ENCODE measurements around the gene TDRD12.
"Not testable (repeated sequence)": the region's sequence is repeated elsewhere in the genome, so short reads cannot be mapped to it uniquely, and the experiment has no call there.

The TDRD12 gene

DNA sequence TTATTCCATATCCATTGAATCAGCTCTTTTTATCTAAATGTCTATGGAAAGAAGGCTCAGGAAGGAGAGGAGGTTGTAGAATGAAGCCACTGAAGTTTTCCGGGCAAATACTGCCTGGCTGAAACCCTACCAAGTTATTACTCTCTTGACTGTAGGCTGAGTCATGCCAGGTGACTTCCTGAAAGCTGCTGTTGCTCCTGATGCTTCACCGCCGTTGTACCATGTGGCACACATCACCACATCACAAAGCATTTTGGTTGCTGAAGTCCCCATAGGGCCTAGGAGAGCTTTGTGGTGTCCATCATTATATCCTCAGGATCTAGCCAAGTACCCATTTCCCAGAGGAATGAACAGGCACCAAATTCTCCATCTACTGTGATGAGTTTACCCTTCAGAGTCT, 11.1 kb upstream of the TDRD12 start:
- TF ChIP-seq POLR2A (IDR thresholded peaks at IDR 0.05; ENCODE audit: low read length): no peak
- DNase-seq: no peak

DNA sequence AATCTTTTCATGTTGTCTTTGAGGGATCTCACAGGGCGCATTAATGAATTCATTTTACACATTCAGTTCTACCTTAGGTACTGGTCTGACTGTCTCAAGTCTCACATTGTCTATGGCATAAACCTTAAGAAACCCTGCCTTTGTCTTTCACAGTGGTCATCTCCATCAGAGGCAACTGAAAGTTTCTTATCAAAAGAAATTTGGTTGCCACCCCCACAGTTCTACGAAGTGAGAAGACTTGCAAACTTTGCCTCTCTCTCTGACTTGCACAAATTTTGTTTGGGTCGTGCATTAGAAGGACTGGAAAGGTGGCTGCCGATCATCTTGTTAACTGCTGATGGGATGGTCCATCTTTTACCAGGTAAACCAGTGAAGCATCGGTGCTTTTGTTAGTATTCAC, 10.5 kb upstream of the TDRD12 start:
- TF ChIP-seq POLR2A (IDR thresholded peaks at IDR 0.05; ENCODE audit: low read length) (no peak), GATA1 (IDR thresholded peaks at IDR 0.05; ENCODE audit: low read depth, low read length) (no peak)
- no peak for DNase-seq

DNA sequence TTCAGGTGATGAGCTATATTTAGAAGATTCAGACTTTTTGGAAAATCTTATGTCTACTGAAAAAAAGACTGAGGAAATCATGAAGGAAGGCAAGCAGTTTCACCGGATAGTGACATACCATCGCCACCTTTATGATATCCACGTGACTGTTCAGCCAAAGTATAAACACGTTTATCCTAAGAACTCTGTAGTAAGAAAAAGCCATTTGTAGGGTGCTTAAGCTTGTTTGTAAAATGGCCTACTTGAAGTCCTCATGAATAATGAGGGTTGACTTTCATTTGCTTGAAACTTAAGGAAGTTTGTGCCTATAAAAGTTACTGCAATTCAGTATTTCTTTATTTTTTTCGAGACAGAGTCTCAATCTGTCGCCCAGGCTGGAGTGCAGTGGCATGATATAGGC, 7.8 kb upstream of the TDRD12 start:
- TF ChIP-seq POLR2A (IDR thresholded peaks at IDR 0.05; ENCODE audit: low read length) (no peak), GATA1 (IDR thresholded peaks at IDR 0.05; ENCODE audit: low read depth, low read length) (no peak)
- no peak for DNase-seq

DNA sequence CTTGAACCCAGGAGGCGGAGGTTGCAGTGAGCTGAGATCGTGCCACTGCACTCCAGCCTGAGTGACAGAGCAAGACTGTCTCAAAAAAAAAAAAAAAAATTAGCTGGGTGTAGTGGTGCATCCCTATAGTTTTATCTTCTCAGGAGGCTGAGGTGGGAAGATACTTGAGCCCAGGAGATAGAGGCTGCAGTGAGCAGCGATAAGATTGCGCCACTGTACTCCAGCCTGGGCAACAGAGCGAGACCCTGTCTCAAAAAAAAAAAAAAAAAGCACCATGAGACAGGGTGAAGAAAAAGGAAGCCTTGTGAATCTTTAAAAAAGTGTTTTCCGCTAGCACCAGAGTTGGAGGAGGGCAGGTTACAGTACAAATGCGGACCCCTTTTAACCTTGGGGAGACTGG, 3.4 kb upstream of the TDRD12 start:
- DNase-seq: not testable (repeated sequence)

DNA sequence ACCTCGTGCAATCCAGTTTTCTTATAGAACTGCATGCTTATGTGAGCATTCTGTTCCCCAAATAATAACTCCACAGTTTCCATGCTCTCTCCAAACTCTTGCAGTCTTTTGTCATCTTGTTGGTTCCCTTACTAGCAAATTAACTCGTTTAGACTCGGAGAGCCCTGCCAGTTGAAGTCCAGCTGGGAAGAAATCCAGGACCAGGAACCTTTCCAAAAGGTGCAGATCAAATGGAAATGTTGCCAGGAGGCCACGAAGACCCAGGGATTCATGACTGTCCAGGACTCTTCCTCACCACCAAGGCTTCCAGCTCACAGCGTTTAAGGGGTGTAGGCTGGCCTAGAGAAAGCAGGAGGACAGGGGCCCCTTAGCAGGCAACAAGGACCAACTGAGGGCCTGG, 2.1 kb upstream of the TDRD12 start:
- DNase-seq: no peak
- no peak for TF ChIP-seq GATA1 (IDR thresholded peaks at IDR 0.05; ENCODE audit: low read depth, low read length)
- TF ChIP-seq POLR2A (IDR thresholded peaks at IDR 0.05; ENCODE audit: low read length): no peak

DNA sequence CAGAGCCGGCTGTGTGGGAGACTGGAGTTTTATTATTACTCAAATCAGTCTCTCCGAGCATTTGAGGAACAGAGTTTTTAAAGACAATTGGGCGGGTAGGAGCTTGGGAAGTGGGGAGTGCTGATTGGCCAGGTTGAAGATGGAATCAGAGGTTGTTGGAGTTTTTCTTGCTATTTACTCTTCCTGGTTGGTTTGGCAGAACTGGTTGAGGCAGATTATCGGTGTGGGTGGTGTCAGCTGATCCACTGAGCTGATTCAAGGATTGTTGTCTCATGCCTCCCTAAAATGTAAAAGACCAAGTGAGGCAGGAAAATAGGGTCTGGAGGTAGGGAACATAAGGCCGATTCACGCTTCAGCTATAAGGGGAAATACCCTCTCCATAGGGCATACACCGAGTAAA, 1.3 kb upstream of the TDRD12 start:
- no peak for DNase-seq
- TF ChIP-seq POLR2A (IDR thresholded peaks at IDR 0.05; ENCODE audit: low read length): no peak
- no peak for TF ChIP-seq GATA1 (IDR thresholded peaks at IDR 0.05; ENCODE audit: low read depth, low read length)

DNA sequence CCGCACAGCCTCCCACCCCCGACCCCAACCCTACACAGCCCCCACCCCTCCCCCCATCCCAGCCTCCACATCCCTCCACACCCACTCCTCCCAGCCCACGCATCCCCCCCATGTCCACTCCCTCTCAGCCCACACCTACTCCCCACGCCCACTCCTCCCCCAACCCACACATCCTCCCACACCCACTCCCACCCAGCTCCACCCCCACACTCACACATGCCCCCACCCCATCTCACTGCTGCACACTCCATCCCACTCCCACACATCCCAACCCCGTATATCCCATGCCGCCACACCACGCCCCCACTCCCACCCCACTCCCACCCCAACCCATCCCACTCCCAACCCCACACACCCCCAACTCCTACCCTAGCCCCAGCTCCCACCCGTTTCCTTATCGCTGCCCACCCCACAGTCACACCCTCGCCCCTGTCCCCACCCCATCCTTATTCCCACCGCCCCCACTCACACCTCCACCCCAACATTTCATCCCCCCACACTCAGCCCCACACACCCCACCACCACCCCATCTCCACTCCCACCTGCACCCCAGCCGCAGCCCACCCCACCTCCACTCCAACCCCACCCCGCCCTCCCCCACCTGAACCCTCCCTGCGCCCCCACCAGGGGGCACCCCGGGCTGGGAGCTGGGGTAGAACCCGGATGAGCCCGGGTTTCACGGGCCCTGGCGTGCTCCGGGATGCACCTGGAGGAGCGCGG, 809 bp downstream of the TDRD12 start:
- TF ChIP-seq GATA1 (IDR thresholded peaks at IDR 0.05; ENCODE audit: low read depth, low read length) (no peak), POLR2A (IDR thresholded peaks at IDR 0.05; ENCODE audit: low read length) (no peak)
- DNase-seq: no peak

DNA sequence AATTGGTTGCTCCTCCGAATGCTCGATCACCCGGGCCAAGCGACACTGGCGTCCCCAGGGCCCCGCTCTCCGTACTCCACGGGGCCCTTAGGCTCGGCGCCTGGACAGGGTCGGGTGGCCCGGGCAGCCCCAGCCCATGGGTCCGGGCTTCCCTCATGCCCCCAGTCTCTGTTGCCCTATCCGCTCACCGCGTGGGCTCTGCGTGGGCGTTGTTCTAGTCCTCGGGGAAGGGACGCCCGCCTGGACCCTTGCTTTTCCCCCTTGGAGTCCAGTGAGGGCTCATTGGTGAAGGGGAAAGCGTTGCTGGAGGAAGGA, 1.3 kb downstream of the TDRD12 start:
- TF ChIP-seq GATA1 (IDR thresholded peaks at IDR 0.05; ENCODE audit: low read depth, low read length) (no peak), POLR2A (IDR thresholded peaks at IDR 0.05; ENCODE audit: low read length) (no peak)
- DNase-seq: no peak

DNA sequence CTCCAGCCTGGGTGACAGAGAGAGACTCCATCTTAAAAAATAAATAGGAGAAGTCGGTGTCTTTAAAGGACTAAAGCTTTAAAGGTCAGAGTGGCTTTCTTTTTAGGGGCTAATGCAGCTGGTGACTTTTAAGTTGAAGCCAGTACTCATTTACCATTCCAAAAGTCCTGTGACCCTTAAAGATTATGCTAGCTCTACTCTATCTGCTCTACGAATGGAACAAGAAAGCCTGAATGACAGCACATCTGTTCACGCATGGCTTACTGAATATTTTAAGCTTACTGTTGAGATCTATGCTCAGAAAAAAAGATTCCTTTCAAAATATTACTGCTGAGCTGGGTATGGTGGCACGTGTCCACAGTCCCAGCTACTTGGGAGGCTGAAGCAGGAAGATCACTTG, 16.4 kb downstream of the TDRD12 start:
- DNase-seq: no peak
- TF ChIP-seq POLR2A (IDR thresholded peaks at IDR 0.05; ENCODE audit: low read length): no peak
- no peak for TF ChIP-seq GATA1 (IDR thresholded peaks at IDR 0.05; ENCODE audit: low read depth, low read length)

DNA sequence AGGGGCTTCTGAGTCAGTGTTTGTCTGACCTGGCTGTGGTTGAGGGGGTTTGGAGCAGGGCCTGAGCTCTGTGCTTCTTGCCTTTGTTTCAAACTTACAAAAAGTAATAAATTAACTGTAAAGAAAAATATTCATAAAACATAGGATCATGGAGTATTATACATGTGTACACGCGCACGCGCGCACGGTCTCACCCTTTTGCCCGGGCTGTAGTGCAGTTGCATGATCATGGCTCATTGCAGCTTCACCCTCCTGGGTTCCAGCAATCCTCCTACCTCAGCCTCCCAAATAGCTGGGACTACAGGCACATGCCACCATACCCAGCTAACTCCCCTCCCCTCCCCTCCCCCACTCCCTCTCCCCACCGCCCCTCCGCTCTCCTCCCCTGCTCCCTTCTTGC, 23.5 kb downstream of the TDRD12 start:
- TF ChIP-seq GATA1 (IDR thresholded peaks at IDR 0.05; ENCODE audit: low read depth, low read length): no peak
- no peak for TF ChIP-seq POLR2A (IDR thresholded peaks at IDR 0.05; ENCODE audit: low read length)
- no peak for DNase-seq

DNA sequence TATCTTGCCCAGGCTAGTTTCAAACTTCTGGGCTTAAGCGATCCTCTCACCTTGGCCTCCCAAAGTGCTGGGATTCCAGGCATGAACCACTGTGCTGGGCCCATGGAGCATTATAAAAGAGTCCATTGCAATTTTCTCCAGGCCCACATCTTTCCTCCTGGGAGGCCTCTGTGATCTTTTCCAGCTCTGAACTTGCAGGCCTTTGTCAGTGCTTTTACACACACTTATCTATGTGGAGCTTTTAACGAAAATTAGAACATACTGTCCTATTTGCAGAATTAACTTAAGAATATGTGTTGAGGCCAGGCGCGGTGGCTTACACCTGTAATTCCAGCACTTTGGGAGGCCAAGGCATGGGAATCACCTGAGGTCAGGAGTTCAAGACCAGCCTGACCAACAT, 23.9 kb downstream of the TDRD12 start:
- no peak for DNase-seq
- TF ChIP-seq GATA1 (IDR thresholded peaks at IDR 0.05; ENCODE audit: low read depth, low read length) (no peak), POLR2A (IDR thresholded peaks at IDR 0.05; ENCODE audit: low read length) (no peak)

DNA sequence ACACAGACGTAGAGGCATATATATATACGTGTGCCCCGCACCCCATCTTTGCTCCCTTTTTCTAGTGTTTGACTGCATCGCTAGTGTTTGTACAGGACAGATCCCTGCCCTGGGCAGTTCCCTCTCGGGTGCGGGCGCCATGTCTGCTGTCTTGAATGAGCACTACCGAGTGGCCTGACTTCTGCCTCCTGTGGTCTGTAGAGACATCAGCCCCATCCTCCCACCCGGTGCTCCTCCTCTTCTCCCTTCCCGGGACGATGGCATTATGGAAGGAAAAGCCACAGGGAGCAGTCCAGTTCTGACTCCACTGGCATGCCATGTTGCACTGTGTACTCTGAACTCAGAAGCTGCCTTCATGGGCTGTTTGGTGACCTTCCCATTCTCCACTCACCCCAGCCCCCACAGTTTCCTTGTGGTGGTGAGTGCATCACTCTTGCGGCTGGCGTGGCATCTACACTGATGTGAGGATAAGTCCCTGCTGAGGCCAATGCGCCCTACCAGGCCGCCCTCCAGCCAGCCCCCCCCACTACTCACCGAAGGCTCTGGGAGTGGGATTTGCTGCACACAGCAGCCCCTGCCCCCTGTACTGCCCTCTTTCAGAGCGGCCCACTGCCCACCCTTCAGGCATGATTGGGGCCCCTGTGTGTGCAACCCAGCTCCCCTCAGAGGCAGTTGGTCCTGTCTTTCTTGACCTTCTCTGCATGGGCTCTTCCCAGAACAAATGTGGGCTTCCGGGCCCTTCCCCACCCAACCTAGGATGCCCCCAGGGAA, 25.2 kb downstream of the TDRD12 start:
- DNase-seq: no peak
- TF ChIP-seq POLR2A (IDR thresholded peaks at IDR 0.05; ENCODE audit: low read length): no peak
- TF ChIP-seq GATA1 (IDR thresholded peaks at IDR 0.05; ENCODE audit: low read depth, low read length): no peak

DNA sequence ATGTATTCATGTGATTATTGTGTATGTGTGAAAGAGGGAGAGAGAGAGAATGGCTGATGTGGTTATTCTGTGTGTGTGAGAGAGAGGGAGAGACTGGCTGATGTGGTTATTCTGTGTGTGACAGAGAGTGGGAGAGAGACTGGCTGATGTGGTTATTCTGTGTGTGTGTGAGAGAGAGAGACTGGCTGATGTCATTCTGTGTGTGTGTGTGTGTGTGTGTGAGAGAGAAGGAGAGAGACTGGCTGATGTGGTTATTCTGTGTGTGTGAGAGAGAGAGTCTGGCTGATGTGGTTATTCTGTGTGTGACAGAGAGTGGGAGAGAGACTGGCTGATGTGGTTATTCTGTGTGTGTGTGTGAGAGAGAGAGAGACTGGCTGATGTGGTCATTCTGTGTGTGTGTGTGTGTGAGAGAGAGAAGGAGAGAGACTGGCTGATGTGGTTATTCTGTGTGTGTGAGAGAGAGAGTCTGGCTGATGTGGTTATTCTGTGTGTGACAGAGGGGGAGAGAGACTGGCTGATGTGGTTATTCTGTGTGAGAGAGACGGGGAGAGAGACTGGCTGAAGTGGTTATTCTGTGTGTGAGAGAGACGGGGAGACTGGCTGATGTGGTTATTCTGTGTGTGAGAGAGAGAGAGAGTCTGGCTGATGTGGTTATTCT, 26.2 kb downstream of the TDRD12 start:
- not testable (repeated sequence) for DNase-seq

DNA sequence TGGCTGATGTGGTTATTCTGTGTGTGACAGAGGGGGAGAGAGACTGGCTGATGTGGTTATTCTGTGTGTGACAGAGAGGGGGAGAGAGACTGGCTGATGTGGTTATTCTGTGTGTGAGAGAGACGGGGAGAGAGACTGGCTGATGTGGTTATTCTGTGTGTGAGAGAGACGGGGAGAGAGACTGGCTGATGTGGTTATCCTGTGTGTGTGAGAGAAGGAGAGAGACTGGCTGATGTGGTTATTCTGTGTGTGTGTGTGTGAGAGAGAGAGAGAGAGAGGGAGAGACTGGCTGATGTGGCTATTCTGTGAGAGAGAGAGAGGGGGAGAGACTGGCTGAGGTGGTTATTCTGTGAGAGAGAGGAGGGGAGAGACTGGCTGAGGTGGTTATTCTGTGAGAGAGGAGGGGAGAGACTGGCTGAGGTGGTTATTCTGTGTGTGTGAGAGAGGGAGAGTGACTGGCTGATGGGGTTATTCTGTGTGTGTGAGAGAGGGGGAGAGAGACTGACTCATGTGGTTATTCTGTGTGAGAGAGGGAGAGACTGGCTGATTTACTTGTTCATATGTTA, 27.1 kb downstream of the TDRD12 start:
- not testable (repeated sequence) for DNase-seq

DNA sequence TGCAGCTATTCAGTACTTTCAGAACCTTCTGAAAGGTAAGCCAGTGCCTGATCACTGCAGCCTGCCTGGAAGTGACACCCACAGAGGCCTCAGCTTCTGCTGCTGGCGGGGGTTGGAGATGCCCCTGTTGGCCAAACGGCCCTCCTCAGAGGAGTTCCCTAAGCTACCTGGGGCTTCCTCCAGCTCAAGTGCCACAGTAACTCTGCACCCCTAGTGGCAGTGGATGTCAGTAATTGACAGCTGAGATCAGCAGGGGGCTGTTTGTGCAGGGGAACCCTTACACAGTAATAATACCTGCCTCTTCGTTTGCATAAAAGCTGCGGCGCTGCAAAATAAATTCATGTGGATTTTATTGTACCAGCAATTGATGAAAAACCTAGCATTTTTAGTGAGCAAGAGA, 28.9 kb downstream of the TDRD12 start:
- TF ChIP-seq GATA1 (IDR thresholded peaks at IDR 0.05; ENCODE audit: low read depth, low read length): no peak
- peak; percentile 18 to 28 for DNase-seq
